Measurements from ENCODE around the gene CDK5RAP3. TPM values are rescaled to one million over a fixed set of nuclear protein-coding genes. Genes with fewer than 3 reads are reported as not detected.

Gene CDK5RAP3
- total RNA-seq, 6 experiments from 2014 or later: 47.3 to 119 (median 99.7) TPM

DNA sequence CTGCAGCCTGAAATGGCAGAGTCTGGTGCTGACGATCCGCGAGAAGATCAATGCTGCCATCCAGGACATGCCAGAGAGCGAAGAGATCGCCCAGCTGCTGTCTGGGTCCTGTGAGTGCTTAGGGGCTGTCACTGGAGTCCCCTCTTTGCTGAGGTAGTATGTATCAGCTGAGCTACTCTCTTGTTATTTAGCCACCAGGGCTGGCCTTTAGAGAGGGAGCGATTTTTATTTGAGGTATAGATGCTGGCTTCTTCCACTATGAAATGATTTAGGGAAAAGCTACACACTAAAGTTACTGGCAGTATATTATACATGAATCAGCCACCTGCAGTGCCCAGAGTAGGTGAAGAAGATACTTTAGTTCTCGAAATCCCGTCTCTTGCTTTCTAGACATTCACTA lies 2.6 kb downstream of the CDK5RAP3 start:
- no peaks in the 10 kb centered on the region for H3K9me3 ChIP-seq
- ATAC-seq: no peak
- no peak overlapping the region for H3K4me3 ChIP-seq
- no peaks in the 10 kb centered on the region for H3K27me3 ChIP-seq
- H3K36me3 ChIP-seq: peaks cover 0 to 48% (median 23%) of the 10 kb centered on the region in 4 donors
- TF ChIP-seq, protein P1, sequence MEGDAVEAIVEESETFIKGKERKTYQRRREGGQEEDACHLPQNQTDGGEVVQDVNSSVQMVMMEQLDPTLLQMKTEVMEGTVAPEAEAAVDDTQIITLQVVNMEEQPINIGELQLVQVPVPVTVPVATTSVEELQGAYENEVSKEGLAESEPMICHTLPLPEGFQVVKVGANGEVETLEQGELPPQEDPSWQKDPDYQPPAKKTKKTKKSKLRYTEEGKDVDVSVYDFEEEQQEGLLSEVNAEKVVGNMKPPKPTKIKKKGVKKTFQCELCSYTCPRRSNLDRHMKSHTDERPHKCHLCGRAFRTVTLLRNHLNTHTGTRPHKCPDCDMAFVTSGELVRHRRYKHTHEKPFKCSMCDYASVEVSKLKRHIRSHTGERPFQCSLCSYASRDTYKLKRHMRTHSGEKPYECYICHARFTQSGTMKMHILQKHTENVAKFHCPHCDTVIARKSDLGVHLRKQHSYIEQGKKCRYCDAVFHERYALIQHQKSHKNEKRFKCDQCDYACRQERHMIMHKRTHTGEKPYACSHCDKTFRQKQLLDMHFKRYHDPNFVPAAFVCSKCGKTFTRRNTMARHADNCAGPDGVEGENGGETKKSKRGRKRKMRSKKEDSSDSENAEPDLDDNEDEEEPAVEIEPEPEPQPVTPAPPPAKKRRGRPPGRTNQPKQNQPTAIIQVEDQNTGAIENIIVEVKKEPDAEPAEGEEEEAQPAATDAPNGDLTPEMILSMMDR (IDR thresholded peaks at IDR 0.05): no peak
- no peak for TF ChIP-seq POLR2A (IDR thresholded peaks at IDR 0.05)
- H3K4me1 ChIP-seq: peaks cover 0 to 10% (median 3%) of the 10 kb centered on the region in 4 donors
- no peak for DNase-seq
- no peak overlapping the region for H3K27ac ChIP-seq
- intact Hi-C loops (cut with DNase I): no loop called here
- 80% methylated on average over 4 of the region's 8 CpGs for WGBS (ENCODE audit: insufficient coverage, low coverage, low lambda C conversion rate, missing lambda C conversion rate)

DNA sequence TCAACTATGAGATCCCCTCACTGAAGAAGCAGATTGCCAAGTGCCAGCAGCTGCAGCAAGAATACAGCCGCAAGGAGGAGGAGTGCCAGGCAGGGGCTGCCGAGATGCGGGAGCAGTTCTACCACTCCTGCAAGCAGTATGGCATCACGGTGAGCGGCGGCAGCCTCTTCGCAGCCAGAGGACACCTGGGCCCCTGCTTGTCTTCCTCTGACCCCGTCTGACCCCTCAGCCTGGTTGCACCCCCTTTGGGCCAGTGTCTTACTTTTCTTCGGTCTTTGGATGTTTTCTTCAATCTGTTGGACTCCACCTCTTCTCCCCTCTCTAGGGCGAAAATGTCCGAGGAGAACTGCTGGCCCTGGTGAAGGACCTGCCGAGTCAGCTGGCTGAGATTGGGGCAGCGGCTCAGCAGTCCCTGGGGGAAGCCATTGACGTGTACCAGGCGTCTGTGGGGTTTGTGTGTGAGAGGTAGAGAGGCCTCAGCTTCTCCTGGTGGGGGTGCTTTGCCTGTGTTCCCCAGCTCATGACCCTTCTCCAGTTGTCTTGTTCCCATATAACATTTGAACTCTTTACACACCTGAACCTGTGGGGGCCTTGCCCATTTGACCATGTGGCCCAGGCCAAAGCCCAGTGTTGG lies 4.4 kb downstream of the CDK5RAP3 start:
- DNase-seq (no peak), ATAC-seq (no peak)
- H3K27ac ChIP-seq: no peak overlapping the region
- peaks cover 0 to 65% (median 35%) of the 10 kb centered on the region in 4 donors for H3K36me3 ChIP-seq
- H3K27me3 ChIP-seq: no peaks in the 10 kb centered on the region
- H3K4me1 ChIP-seq: peaks cover 0 to 8% (median 3%) of the 10 kb centered on the region in 4 donors
- TF ChIP-seq, protein P1 (IDR thresholded peaks at IDR 0.05): no peak
- H3K9me3 ChIP-seq: no peaks in the 10 kb centered on the region
- WGBS (ENCODE audit: insufficient coverage, low coverage, low lambda C conversion rate, missing lambda C conversion rate): 100% methylated on average over 1 of the region's 15 CpGs
- no peak overlapping the region for H3K4me3 ChIP-seq
- intact Hi-C loops (cut with DNase I): no loop called here

DNA sequence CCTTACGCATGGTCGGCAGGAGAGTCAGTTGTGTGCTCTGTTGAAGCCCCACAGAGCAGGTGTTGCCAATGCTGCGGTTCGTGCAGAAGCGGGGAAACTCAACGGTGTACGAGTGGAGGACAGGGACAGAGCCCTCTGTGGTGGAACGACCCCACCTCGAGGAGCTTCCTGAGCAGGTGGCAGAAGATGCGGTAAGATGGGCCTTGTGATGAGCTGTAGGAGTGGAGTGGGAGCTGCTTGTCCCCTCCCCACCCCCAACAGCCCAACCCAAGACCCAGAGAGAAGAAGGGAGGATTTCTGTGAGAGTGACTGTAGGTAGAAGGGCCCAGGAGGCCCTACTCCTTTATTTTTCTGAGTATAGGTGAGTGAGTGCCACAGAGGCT lies 4.9 kb downstream of the CDK5RAP3 start:
- no peak overlapping the region for H3K27ac ChIP-seq
- no peaks in the 10 kb centered on the region for H3K27me3 ChIP-seq
- DNase-seq (no peak), ATAC-seq (no peak)
- H3K36me3 ChIP-seq: peaks cover 0 to 70% (median 38%) of the 10 kb centered on the region in 4 donors
- H3K4me3 ChIP-seq: no peak overlapping the region
- WGBS (ENCODE audit: insufficient coverage, low coverage, low lambda C conversion rate, missing lambda C conversion rate): 82% methylated on average over 8 of the region's 10 CpGs
- no peaks in the 10 kb centered on the region for H3K9me3 ChIP-seq
- TF ChIP-seq, protein P1 (IDR thresholded peaks at IDR 0.05): no peak
- no peak for TF ChIP-seq POLR2A (IDR thresholded peaks at IDR 0.05)
- intact Hi-C loops (cut with DNase I): no loop called here
- peaks cover 0 to 6% (median 3%) of the 10 kb centered on the region in 4 donors for H3K4me1 ChIP-seq

DNA sequence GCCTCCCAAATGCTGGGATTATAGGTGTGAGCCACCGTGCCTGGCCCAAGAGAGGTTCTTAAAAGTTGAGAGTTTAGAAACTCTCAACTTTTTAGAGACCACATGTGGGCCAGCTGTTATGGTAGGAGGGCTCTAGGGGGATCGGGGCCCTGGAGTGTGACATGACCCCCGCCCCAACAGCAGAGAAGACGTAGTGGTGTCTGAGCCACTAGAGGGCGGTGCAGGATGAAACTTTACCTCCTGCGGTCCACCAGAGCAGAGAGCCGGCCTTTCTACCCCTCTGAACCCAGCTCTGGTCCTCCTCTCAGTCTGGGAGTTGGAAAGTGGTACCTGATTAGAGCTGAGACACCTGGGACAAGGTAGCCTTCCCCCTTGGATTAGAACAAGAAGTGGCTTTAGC lies 7.4 kb downstream of the CDK5RAP3 start:
- H3K27me3 ChIP-seq: no peaks in the 10 kb centered on the region
- WGBS (ENCODE audit: insufficient coverage, low coverage, low lambda C conversion rate, missing lambda C conversion rate): 26% methylated on average over 3 of the region's 7 CpGs
- DNase-seq: no peak
- peak; percentile 55 to 67 (median 61) for ATAC-seq
- intact Hi-C loops (cut with DNase I): no loop called here
- no peak overlapping the region for H3K4me3 ChIP-seq
- TF ChIP-seq, protein P1 (IDR thresholded peaks at IDR 0.05): peak; percentile 50 to 58 (median 52)
- TF ChIP-seq POLR2A (IDR thresholded peaks at IDR 0.05): no peak
- H3K36me3 ChIP-seq: peaks cover 0 to 95% (median 46%) of the 10 kb centered on the region in 4 donors
- no peaks in the 10 kb centered on the region for H3K9me3 ChIP-seq
- H3K4me1 ChIP-seq: no peaks in the 10 kb centered on the region
- H3K27ac ChIP-seq: no peak overlapping the region
